GM21423 (cell line): ENCODE data around the gene TMEM254.
"Not testable (repeated sequence)": the region's sequence is repeated elsewhere in the genome, so short reads cannot be mapped to it uniquely, and the experiment has no call there.

Experiments
- ATAC-seq: cut with Tn5 transposase; IDR thresholded peaks from one replicate; pipeline ENCODE4 v1.9.1; 2021; ENCODE audit warnings: mild to moderate bottlenecking, moderate library complexity; ENCODE audit not compliant: unreplicated experiment

TMEM254 gene

DNA sequence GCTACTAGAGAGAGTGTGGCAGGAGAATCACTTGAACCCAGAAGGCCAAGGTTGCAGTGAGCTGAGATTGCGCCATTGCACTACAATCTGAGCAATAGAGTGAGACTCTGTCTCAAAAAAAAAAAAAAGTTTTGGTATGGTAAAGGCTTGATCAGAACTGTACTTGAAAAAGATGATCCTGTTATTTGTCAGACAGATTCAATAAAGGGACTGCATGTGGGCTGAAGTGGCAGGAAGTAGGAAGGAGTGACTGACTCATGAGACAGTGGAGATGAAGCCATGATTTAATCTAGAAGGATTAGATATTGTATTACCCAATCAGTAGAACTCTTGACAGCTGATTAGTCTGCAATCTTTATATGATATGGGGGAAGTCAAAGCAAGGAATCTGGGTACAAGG lies 2.7 kb upstream of the TMEM254 start:
- ATAC-seq: no peak

DNA sequence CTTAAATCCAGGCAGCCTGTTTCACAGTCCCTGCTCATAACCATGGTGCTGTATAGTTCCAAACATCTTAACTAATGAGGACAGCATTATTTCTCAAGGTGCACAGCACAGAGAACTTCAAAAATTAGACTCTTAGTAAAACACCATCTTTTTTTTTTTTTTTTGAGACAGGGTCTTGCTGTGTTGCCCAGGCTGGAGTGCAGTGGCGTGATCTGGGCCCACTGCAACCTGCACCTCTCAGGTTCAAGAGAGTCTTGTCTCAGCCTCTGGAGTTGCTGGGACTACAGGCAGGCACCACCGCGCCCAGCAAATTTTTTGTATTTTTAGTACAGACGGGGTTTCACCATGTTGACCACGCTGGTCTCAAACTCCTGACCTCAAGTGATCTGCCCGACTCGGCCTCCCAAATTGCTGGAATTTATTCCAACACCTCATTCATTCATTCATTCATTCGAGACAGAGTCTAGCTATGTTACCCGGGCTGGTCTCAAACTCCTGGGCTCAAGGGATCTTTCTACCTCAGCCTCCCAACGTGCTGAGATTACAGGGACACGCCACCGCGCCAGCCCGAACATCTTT lies 507 bp upstream of the TMEM254 start:
- no peak for ATAC-seq

DNA sequence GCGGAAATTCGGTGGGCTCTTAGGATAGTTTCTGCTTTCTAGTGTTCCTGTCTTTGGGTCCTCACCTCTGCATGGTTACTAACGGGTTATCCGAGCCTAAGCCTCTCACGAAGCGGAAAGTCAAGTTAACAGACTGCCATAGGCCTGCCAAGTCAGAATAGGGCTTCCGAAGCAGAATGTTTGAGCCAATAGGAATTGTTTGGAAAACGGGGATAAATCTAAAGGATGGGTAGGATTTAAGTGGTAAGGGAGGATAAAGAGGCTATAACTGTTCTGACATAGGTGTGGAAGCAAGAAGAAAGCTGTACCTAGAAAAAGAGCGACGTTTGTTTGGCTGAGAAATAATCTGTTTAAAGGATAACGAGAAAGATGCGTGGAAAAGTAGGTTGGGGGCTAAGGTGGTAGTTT lies 851 bp downstream of the TMEM254 start:
- no peak for ATAC-seq

DNA sequence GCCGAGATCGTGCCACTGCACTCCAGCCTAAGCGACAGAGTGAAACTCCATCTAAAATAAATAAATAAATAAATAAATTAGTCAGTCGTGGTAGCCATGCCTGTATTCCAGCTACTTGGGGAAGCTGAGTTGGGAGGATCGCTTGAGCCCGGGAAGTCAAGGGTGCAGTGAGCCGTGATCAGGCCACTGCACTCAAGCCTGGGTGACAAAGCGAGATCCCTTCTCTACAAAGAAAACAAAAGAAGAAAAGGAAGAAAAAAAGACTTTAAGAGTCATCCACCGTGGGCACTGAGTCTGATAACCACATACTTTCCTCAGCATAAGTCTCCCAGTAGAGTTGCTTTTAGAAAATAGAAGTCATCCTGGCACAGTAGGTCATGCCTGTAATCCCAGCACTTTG lies 2.6 kb downstream of the TMEM254 start:
- ATAC-seq: no peak

DNA sequence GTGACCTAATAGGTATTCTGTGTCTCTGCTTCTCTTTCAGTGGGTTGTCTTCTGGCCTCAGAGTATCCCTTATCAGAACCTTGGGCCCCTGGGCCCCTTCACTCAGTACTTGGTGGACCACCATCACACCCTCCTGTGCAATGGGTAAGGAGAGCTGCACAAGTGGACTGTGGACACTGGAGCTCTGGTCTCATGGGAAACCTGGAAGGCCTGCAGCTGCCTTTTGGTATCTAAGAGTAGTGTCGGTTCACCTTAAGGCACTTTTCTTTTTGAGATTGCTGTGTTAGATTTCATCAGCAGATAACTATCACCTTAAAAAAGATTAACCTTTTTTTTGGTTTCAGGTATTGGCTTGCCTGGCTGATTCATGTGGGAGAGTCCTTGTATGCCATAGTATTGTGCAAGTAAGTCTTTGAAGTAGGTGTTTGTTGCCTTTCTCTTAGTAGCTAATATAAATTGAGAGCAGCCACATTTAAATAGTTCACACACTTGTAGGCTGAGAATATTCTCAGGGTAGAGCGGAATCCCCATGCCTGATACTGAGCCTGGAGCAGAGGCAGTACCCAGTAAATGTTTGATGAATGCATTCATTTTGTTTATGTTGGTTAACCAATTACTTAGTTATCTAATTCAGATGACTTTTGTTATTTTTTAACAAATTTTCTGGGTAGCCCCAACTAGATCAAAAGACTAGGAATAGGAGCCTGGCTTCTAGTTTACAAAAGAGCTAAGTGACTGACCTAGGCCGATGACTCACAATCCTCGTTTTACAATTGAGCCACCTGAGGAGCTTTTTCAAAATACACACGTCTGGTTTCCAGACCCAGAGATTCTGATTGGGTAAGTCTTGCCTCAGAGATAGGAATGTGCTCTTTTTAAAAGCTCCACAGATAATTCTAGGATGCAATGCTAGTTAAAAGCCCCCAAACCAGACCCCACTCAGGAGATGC lies 3.6 kb downstream of the TMEM254 start:
- ATAC-seq: no peak

DNA sequence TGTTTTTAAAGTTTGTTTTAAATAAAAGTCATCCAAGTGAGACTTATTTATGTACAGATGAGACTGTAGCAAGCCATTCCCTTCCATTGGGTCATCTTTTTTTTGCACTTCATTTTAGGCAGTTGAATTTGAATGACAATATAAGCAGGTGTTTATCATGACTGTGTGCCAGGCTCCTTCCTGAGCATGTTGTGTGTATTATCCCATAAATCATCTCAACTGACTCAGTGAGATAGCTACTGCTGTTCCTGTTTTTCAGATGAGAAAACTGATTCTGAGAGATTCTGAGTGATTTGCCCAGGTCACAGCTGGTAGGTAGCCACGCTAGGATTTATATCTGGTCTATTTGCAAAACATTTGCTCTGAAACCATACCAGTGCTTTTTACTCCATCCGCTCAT lies 11.7 kb downstream of the TMEM254 start:
- ATAC-seq: no peak

DNA sequence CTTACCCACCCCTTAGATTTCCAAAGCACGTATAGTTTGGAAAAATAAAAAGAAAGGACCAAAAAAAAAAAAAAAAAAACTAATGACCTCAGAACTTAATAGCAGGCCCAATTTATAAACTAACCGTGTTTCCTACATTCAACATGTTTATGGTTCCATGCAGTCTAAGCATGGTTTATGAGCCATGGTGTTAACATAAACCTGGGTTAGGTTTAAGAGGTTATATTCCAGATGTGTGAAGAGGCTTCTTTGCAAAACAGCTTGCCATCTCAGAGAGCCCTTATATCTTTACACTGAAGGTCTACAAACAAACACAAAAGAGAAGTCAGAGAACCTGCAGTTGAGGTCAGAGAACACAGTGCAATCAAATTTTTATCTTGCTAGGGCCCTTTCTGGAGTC lies 15.8 kb downstream of the TMEM254 start:
- ATAC-seq: no peak

DNA sequence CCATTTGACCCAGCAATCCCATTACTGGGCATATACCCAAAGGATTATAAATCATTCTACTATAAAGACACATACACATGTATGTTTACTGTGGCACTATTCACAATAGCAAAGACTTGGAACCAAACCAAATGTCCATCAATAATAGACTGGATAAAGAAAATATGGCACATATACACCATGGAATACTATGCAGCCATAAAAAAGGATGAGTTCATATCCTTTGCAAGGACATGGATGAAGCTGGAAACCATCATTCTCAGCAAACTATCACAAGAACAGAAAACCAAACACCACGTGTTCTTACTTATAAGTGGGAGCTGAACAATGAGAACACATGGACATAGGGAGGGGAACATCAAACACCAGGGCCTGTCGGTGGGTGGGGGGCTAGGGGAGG lies 19.8 kb downstream of the TMEM254 start:
- ATAC-seq: not testable (repeated sequence)

DNA sequence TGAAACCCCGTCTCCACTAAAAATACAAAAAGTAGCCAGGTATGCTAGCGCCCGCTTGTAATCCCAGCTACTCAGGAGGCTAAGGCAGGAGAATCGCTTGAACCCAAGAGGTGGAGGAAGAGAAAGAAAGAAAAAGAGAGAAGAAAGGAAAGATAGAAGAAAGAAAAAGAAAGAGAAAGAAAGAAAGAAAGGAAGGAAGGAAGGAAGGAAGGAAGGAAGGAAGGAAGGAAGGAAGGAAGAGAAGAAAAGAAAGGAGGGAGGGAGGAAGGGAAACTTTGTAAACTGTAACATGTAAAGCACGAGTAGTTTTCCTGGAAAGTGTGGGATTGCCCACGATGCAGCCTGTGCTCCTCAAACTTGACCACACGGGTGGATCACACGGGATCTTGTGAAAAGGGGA lies 20.8 kb downstream of the TMEM254 start:
- not testable (repeated sequence) for ATAC-seq

DNA sequence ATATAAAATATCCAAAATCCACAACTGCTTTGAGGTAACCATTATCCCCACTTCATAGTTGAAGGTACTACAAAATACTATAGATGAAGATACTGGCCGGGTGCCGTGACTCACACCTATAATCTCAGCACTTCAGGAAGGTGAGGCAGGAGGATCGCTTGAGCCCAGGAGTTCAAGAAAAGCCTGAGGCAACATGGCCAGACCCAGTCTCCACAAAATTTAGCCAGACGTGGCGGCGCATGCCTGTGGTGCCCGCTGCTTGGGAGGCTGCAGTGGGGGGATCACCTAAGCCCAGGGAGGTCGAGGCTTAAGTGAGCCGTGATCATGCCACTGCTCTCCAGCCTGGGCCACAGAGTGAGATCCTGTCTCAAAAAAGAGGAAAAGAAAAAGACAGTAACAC lies 21.7 kb downstream of the TMEM254 start:
- ATAC-seq: no peak

DNA sequence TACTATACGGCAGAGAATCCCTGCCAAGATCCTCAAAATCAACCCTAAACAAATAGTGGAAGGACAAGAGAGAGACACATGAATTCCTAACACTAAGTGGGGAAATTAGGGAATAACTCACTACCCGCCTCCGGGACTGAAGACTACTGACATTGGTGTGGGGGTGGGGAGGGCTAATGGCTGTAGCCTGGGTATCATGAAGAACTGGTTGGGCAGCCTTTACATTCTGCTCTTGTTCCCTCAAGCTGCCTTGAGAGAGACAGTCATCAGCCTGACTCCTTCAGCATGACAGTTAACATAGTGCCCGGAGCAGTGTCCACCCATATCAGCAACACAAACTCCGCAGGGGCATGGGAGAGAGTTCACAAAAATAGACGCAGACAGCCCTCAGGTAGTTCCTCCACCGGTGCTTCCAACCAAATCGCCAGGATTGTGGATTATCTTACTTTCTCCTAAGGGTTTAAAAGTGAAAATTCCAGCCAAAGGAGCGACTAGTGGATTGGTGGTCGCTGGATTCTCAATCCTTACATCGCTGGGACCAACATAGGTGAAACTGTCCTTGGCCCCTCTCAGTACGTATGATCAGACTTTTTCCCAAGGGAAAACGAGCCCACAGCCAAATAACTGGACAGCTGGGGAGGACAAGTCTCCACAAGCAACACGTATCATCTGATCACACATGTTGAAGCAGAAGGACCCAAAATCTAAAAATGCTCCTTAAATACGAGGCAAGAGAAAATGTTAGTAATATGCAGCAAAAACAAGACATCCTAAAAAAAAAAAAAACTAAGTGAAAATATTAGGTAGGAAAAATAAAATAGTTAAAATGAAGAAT lies 22.6 kb downstream of the TMEM254 start:
- ATAC-seq: no peak

DNA sequence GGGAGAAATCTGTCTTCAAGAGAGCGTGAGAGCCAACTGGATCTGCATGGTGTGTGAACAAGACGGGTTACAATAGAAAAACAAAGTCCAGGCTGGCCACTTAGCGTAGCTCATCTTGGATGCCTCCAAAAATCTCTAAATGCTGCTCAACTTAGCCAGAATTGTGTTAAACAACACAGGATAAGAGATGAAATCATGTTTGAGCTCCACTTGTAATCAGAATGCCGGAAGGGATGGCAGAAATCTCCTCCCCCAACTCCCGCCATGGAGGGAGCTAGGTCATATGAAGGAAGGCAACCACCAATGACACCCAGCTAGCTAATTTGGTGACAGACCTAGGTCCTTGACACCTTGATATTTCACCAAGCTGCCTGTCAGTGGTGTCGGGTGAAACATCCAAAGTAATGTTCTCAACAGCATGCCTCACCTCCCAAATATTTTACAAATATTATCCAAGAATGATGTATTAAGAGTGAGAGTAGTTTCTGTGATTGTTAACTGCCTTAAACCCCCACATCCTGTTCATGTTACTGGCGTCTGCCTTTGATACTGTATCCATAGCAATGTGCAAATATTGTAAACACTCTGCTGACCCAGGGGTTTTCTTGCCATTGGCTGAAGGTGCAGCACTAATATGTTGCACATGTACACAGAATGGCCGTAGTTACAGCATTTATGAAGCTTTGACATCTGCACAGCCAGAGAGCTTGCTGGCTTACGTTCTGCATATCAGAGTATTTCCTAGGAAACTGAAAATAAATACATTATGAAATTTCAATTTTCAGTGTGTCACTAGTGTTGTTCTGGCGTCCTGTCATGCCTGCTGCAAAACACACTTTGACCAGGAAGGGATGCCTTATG lies 25.8 kb downstream of the TMEM254 start:
- ATAC-seq: no peak

DNA sequence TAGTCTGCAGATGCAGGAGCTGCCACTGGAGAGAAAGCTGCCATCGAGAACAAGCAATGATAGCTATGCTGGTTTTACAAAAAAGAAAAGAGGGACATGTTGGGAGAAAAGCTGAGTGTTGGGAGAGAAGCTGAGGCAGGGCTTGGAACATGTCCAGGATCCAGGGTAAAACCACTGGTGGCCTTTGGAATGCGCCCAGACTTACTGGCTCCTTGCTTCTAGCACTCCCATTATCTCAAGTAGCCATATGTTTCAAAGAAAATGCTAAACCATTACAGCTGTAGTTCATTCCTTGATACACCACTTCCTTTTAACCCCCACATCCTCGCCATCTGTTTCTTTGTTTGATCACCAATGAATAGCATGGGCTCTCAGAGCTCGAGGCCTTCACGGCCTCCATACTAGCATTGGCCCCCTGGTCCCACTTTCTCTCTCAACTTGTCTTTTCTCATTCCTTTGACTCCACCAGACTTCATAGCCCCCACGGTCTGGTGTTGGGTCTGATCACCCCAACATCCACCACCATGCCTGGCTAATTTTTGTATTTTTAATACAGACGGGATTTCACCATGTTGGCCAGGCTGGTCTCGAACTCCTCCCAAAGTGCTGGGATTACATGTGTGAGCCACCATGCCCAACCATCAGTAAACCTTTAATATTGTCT lies 30.2 kb downstream of the TMEM254 start:
- ATAC-seq: no peak

DNA sequence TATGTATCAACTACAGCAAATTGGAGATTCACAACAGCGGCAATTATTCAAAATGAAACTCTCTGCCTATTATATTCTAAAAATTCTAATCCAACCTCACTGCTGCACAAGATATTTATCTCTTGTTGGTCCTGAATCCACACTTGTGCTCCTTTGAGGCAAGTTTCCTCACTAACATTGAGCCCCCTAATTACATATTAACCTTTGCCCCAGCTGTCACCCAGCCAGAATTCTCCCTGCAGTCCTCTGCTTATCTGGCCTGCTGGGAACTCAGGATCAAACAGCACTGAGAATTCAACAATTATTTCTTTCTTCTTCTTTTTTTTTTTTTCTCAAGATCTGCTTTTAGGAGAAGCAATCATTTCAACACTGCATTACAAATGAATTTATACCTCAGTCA lies 32.5 kb downstream of the TMEM254 start:
- no peak for ATAC-seq

DNA sequence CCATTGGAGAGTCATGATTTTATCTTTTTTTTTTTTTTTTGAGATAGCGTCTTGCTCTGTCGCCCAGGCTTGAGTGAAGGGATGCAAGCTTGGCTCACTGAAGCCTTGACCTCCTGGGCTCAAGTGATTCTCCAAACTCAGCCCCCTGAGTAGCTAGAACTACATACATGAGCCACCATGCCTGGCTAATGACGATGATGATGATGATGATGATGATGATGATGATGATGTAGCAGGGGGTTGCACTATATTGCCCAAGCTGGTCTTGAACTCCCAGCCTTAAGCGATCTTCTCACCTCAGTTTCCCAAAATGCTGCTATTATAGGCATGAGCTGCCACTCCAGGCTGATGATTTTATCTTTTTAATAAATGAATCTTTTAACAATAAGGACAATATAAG lies 40.2 kb downstream of the TMEM254 start:
- no peak for ATAC-seq

DNA sequence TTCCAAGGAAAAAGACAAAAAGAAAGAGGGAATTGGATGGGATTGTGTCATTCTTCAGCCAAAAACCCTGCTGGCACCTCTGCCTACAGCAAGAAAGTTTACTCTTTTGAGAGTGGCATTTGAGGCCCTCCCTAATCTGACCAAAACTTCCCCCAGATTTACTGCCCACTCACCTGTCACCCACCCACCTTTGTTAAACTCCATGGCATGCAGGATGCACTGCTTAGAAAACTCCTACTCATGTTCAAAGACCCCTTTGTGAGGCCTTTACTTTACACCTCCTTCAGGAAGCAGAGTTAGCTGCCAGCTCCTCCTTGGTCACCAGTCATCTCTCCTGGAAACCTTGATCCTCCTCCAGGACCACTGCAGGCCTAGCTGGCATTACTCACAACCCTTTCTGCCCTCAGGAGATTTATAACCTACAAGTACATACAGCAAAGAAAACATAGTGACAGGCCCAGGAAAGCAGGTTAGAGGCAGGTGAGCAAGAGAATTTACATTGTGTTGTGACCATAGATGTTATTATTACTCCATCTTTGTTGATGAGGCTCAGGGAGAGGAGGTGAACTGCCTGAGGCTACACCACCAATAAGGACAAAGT lies 43.7 kb downstream of the TMEM254 start:
- no peak for ATAC-seq

DNA sequence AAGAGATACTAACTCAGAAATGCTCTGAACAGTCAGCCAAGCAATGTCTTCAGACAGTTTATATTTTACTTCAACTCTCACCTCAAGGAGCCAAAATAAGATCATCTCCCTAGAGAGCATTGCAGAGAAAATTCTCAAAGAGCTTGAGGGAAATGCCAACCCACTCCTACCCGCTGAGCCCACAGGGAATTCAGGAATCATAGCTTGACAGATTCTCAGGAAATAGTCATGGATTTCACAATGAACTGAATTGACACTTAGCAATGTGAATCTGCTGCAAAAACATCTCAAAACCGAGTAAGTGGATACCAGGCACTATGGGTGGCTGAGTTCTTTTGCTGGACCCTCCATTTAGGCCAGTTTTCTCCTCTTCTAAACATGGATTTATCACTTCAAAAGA lies 44.3 kb downstream of the TMEM254 start:
- no peak for ATAC-seq

DNA sequence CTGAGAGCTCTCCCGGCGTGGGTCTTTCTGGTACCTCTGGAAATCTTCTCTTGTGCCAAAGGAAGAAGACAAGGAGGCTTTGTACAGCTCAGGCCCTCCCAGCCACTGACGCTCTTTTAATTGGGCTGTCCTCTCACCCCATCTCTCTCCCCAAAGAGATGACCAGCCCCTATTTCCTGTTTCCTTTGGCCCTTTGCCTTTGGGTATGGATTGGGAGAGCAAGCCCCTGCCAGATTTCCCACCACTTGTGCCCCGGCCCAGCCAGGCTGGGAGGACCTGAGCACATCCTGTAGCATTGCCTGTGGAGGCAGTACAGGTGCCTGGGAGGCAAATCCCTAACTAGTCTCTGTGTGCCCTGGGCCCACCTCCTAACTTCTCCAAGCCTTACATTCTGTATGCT lies 48.4 kb downstream of the TMEM254 start:
- no peak for ATAC-seq

DNA sequence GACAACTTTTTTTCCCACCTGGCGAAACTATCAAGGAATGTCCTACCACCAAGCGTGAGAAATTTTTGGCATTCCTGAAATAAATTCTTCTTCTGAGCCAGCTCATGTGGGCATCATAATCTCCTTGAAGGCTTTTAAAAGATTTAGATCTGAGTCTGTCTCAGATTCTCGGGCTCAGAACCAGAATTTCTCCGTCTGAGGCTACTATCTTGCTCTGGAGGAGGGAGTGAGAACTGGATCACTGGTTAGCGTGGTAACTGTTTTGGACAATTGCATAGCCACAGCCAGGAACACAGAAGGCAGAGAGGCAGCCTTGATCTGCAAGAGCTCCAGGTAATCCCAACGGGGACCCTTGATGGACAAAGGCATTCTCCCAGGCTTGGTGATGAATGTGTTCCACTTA lies 53.0 kb downstream of the TMEM254 start:
- no peak for ATAC-seq
